ENCODE data around the gene PPP1R13L. TPM values are rescaled to one million over a fixed set of nuclear protein-coding genes. Genes with fewer than 3 reads are reported as not detected.
"Not testable (repeated sequence)": the region's sequence is repeated elsewhere in the genome, so short reads cannot be mapped to it uniquely, and the experiment has no call there.

PPP1R13L gene
- total and polyA plus RNA-seq, 12 donors, result 85.2 to 265 (median 166) TPM

GRCh38 chr19:45408121-45408520 lies 3.3 kb upstream of the PPP1R13L start:
- Histone ChIP-seq H3K4me1 (peaks cover 2 to 43% (median 32%) of the 10 kb centered on the region in 9 donors), H3K27ac (peak overlapping the region in 1 of 10 donors; percentile 36), H3K9me3 (no peaks in the 10 kb centered on the region), H3K27me3 (peaks cover 0 to 20% (median 0%) of the 10 kb centered on the region in 7 donors), H3K4me3 (no peak overlapping the region), H3K36me3 (peaks cover 0 to 36% (median 3%) of the 10 kb centered on the region in 9 donors)
- no peak for TF ChIP-seq CTCF (IDR thresholded peaks at IDR 0.05)
- intact Hi-C loops (cut with DNase I), result no loop called here
- DNase-seq (no peak), ATAC-seq (no peak)
- WGBS, 2 donors, result 85 to 91% methylated on average over 8 of the region's 8 CpGs

DNA sequence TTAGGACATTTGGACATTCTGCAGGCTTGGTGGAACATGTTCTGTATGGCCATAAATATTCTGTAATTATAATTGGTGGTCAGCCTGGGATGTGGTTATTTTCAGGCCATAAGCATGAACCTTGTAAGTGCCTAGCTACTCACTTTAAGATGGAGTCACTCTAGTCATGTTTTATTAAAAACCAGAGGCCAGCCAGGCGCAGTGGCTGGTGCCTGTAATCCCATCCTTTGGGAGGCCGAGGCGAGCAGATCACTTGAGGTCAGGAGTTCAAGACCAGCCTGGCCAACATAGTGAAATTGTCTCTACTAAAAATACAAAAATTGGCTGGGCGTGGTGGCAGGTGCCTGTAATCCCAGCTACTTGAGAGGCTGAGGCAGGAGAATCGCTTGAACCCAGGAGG lies 2.7 kb upstream of the PPP1R13L start:
- H3K36me3 ChIP-seq, result peaks cover 0 to 30% (median 0%) of the 10 kb centered on the region in 9 donors
- WGBS, 2 donors, result 83 to 84% methylated on average over 5 of the region's 5 CpGs
- H3K27me3 ChIP-seq, result peaks cover 0 to 25% (median 0%) of the 10 kb centered on the region in 7 donors
- intact Hi-C loops (cut with DNase I), result loop anchor here in 1 of 10 donors (2.0 kb wide), 1 partner anchor 15 kb away; the partner anchor contains the start of gene ERCC1
- not testable (repeated sequence) for DNase-seq, H3K9me3 ChIP-seq, H3K27ac ChIP-seq, ATAC-seq
- peak overlapping the region in 1 of 10 donors; percentile 99 for H3K4me3 ChIP-seq
- peaks cover 6 to 48% (median 36%) of the 10 kb centered on the region in 9 donors for H3K4me1 ChIP-seq

- no peaks in the 10 kb centered on the region for H3K9me3 ChIP-seq
- H3K4me1 ChIP-seq, result peaks cover 7 to 54% (median 40%) of the 10 kb centered on the region in 9 donors
- H3K4me3 ChIP-seq, result peak overlapping the region; percentile 55 to 99 (median 72)
- ATAC-seq, result no peak
- intact Hi-C loops (cut with DNase I), result loop anchor here in 1 of 10 donors (2.0 kb wide), 1 partner anchor 16 kb away; the partner anchor contains the start of gene ERCC1
- 1 to 3% methylated on average over 10 of the region's 10 CpGs for WGBS, 2 donors
- DNase-seq, result no peak
- peaks cover 0 to 31% (median 0%) of the 10 kb centered on the region in 7 donors for H3K27me3 ChIP-seq
- peak overlapping the region in 4 of 10 donors; percentile 91 to 97 (median 95) for H3K27ac ChIP-seq
- H3K36me3 ChIP-seq, result peaks cover 0 to 25% (median 0%) of the 10 kb centered on the region in 9 donors
- no peak for TF ChIP-seq CTCF (IDR thresholded peaks at IDR 0.05)
Measured at GRCh38 chr19:45407091-45407375, 2.2 kb upstream of the PPP1R13L start.

DNA sequence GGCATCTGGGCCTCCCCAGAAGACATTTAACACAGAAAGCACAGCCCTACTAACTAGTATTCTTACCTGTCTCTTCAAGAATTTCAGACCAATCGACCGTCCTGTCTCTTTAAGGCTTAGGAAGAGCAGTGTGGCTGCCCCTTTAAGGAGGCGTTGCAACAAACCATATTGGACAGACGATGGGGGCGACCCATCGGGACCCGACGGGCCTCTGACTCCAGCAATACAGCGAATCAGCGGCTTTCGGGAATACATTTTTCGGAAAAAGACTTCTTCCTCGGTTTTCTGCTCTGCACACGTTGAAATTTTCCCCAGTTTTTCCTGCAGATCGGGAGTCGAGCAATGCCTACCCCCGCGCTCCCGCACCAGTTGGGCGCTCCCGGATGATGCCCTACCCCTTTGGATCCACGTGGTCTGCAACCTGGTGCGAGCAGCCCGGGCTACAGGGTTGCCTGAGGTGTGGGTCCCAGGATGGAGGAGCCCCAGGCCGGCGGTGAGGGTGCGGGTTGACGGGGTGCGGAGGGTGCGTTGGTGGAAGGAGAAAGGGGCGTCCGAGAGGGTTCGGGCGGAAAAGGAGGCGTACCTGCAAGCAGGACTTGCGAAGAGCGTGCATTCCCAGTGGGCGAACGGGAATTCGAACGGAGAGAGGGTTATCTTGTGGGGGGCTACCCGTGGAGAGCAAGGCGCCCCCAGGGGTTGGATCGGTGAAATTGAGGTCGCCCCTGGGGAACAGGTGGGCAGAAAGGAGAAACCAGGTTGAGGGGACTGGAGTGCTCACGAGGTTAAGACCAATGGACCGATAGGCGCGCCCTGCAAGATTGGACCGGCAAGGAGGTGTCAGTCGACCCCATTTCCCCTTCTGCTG lies 1.6 kb upstream of the PPP1R13L start, which contains the start of gene POLR1G:
Gene POLR1G (plus strand): TSS at position 419 of the 865 bp plus-strand sequence. CDS start 53 bp downstream, at position 472.
- WGBS, 2 donors, result 0% methylated on average over 51 of the region's 51 CpGs
- H3K27ac ChIP-seq, result peak within 1 kb of the TSS; percentile 86 to 97 (median 94)
- H3K36me3 ChIP-seq, result peaks cover 0 to 20% (median 0%) of the 10 kb centered on the region in 9 donors
- peaks cover 7 to 54% (median 44%) of the 10 kb centered on the region in 9 donors for H3K4me1 ChIP-seq
- peak within 1 kb of the TSS; percentile 55 to 99 (median 72) for H3K4me3 ChIP-seq
- peaks cover 0 to 32% (median 0%) of the 10 kb centered on the region in 7 donors for H3K27me3 ChIP-seq
- intact Hi-C loops (cut with DNase I), result loop anchor here in 2 of 10 donors (1.0 to 2.0 kb wide), 2 partner anchors 16 to 17 kb away; partner anchors contain the start of gene ERCC1 (in 2 of the 2)
- ATAC-seq (peak; percentile 53 to 77 (median 68)), DNase-seq (peak; percentile 77 to 78)
- no peak for TF ChIP-seq CTCF (IDR thresholded peaks at IDR 0.05)
- no peaks in the 10 kb centered on the region for H3K9me3 ChIP-seq

Data from heart right ventricle (tissue), 16 donors.